Brain microvascular endothelial cell (primary cell): ENCODE measurements around the gene NAPEPLD.
A peak's percentile ranks its signal among the peaks of the same experiment; 100 is the strongest.
"Not testable (repeated sequence)": the region's sequence is repeated elsewhere in the genome, so short reads cannot be mapped to it uniquely, and the experiment has no call there.

ENCODE experiments used
- DNase-seq: peaks from one replicate; pipeline ENCODE4 v3.0.0-alpha.2; 2020
- H3K27ac ChIP-seq: fragments of 250-450 bp; sonication (Bioruptor Pico); 2 replicates; pipeline ENCODE4 v1.5.1; 2020; ENCODE audit warnings: mild to moderate bottlenecking, moderate library complexity
- H3K27me3 ChIP-seq: fragments of 250-450 bp; sonication (Bioruptor Pico); replicated peaks from 2 replicates; pipeline ENCODE4 v1.5.1; 2020; ENCODE audit warnings: mild to moderate bottlenecking
- H3K36me3 ChIP-seq: fragments of 250-450 bp; sonication (Bioruptor Pico); replicated peaks from 2 replicates; pipeline ENCODE4 v1.5.1; 2020; ENCODE audit warnings: mild to moderate bottlenecking
- H3K4me3 ChIP-seq: 2 replicates; pipeline ENCODE4 v1.5.1; 2011; ENCODE audit warnings: low read depth, mild to moderate bottlenecking, control low read depth, low read length, moderate library complexity
- CTCF ChIP-seq: IDR thresholded peaks from 2 replicates; pipeline ENCODE4 v1.5.1; 2011; ENCODE audit warnings: low read depth, mild to moderate bottlenecking, moderate library complexity, low read length, control low read depth, inconsistent platforms; ENCODE audit errors: missing control alignments
- in situ Hi-C: cut with HindIII; loops from 2 replicates; pipeline ENCODE4 v1.10.0; 2017; ENCODE audit warnings: low sequenced_read_pairs, low pct_ligation_motif_present

Gene NAPEPLD

DNA sequence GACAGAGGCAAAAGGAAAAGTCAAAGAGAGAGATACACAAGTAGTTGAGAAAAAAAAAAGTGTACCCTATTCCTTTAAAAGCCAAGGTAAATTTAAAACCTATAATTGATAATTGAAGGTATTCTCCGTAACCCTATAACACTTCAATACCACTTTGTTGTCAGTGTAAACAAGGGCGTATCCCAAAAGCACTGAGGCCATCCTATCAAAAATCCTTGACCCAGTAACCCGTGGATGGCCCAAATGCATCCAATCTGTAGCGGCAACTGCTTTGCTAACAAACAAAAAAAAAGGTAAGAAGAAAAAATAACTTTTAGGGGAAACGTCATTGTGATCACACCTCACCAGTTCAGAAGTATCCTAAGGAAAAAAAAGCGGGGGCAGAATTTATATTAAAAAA is 5.1 kb upstream of the NAPEPLD start:
- no peaks in the 10 kb centered on the region for H3K27me3 ChIP-seq
- DNase-seq, result no peak
- no peak overlapping the region for H3K27ac ChIP-seq
- in situ Hi-C loops, result no loop called here
- no peak for TF ChIP-seq CTCF
- no peaks in the 10 kb centered on the region for H3K36me3 ChIP-seq
- H3K4me3 ChIP-seq, result no peak overlapping the region

GRCh38 chr7:103152744-103153617 is 4.1 kb upstream of the NAPEPLD start:
- H3K4me3 ChIP-seq, DNase-seq, in situ Hi-C loops, H3K36me3 ChIP-seq, H3K27ac ChIP-seq, H3K27me3 ChIP-seq: not testable (repeated sequence)

GRCh38 chr7:103151993-103152676 is 3.2 kb upstream of the NAPEPLD start:
- H3K4me3 ChIP-seq, DNase-seq, H3K36me3 ChIP-seq, in situ Hi-C loops, H3K27me3 ChIP-seq, H3K27ac ChIP-seq: not testable (repeated sequence)

DNA sequence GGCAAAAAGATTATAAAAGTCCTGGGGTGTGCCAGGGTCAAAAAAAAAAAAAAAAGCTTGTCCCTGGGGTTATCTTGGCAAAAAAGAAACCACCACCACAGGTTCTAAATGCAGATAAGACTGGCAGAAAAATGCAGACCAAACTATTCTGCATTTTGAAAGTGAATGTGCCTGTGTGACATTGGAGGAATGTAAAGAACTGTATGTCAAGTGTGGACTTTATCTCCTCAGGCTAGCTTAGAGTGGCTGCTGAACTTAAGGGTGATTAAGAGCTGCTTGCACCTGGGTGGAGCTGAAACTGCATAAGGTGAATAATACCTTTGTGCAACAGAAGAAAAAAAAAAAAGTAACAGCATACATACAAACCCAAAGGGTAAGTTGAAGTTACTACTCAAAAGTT is 1.3 kb upstream of the NAPEPLD start:
- in situ Hi-C loops, result no loop called here
- H3K27me3 ChIP-seq, result no peaks in the 10 kb centered on the region
- TF ChIP-seq CTCF, result no peak
- DNase-seq, result no peak
- no peaks in the 10 kb centered on the region for H3K36me3 ChIP-seq
- H3K4me3 ChIP-seq, result no peak overlapping the region
- H3K27ac ChIP-seq, result no peak overlapping the region

DNA sequence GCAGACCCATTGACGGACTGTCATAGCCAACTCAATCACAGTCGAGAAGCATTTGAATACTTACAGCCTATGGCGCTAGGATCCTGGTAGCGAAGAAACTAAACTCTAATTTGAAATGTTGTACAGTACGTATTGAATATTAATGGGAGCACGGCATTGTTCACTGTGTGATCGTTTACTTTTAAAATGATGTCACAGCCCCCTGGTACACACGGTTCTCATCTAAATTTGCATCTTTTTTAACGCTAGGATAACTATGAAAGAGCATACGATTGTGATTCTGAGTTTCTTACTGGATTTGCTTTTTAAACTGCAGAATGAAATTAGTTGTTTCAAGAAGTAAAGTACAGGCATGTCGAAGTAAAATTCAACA is 895 bp upstream of the NAPEPLD start:
- DNase-seq, result no peak
- in situ Hi-C loops, result no loop called here
- Histone ChIP-seq H3K4me3 (peak overlapping the region; percentile 79), H3K27me3 (no peaks in the 10 kb centered on the region), H3K27ac (peak overlapping the region; percentile 92), H3K36me3 (no peaks in the 10 kb centered on the region)
- TF ChIP-seq CTCF, result no peak

- TF ChIP-seq CTCF, result no peak
- no peak for DNase-seq
- H3K4me3 ChIP-seq, result peak overlapping the region; percentile 79
- H3K27me3 ChIP-seq, result no peaks in the 10 kb centered on the region
- peak overlapping the region; percentile 92 for H3K27ac ChIP-seq
- no peaks in the 10 kb centered on the region for H3K36me3 ChIP-seq
- in situ Hi-C loops, result no loop called here
These were observed 537 bp downstream of the NAPEPLD start for GRCh38 chr7:103148131-103148993.

DNA sequence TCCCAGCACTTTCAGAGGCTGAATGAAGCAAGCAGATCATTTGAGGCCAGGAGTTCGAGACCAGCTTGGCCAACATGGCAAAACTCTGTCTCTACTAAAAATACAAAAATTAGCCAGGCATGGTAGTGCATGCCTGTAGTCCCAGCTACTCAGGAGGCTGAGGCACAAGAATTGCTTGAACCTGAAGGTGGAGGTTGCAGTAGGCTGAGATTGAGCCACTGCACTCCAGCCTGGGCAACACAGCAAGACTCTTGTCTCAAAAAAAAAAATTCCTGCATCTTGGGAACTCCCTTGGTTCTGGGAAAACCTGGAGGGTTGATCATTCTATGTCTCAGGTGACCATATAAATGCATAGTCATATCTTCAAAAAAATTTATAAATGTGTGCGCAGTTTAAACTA is 4.1 kb downstream of the NAPEPLD start:
- H3K4me3 ChIP-seq, H3K36me3 ChIP-seq, H3K27me3 ChIP-seq, DNase-seq, H3K27ac ChIP-seq, in situ Hi-C loops: not testable (repeated sequence)
